Prostate gland (tissue), 2 donors: Measurements from ENCODE around the gene ACKR3. TPM values are rescaled to one million over a fixed set of nuclear protein-coding genes. Genes with fewer than 3 reads are reported as not detected.

Source experiments
- DNase-seq: peaks from one replicate; pipeline ENCODE4 v3.0.0-alpha.2; 2019; ENCODE audit warnings: low spot score
- H3K27ac ChIP-seq, 2 donors: fragments of 200-600 bp; sonication (generic); 2 replicates each; pipeline ENCODE4 v1.5.1; 2017 to 2019
- H3K27me3 ChIP-seq: fragments of 200-600 bp; sonication (generic); replicated peaks from 2 replicates; pipeline ENCODE4 v1.5.1; 2019; ENCODE audit not compliant: insufficient read depth
- H3K36me3 ChIP-seq, 2 donors: fragments of 200-600 bp; sonication (generic); 1 replicate in 1 of 2; 2 replicates in 1 of 2; pipeline versions ENCODE4 v1.5.1 to v1.8.1; 2017 to 2019
- H3K4me1 ChIP-seq: fragments of 200-600 bp; sonication (generic); replicated peaks from 2 replicates; pipeline ENCODE4 v1.5.1; 2019
- H3K4me3 ChIP-seq, 2 donors: fragments of 200-600 bp; sonication (generic); 2 replicates each; pipeline ENCODE4 v1.5.1; 2017 to 2019
- H3K9me3 ChIP-seq: fragments of 200-600 bp; sonication (generic); 2 replicates; pipeline ENCODE4 v1.5.1; 2017
- POLR2A ChIP-seq: fragments of 450-650 bp; IDR thresholded peaks from one replicate; pipeline ENCODE4 v1.6.1; 2016; ENCODE audit warnings: antibody characterized with exemption, mild to moderate bottlenecking
- POLR2AphosphoS5 ChIP-seq: sonication (generic); formaldehyde crosslinking; IDR thresholded peaks from one replicate; pipeline ENCODE4 v1.6.1; 2017; ENCODE audit warnings: antibody characterized with exemption
- WGBS: methylation state at CpG from one replicate; pipeline ENCODE4 v1.1.5; 2018; 5-methylcytosine and 5-hydroxymethylcytosine counted together
- intact Hi-C: fragments of 100-400 bp; cut with DNase I; formaldehyde crosslinking; loops from one replicate; pipeline ENCODE4 v1.14.2; 2022
- total RNA-seq, 2 donors: library from RNA; depleted of rRNA; stranded (reverse); fragments of >200 nt; gene quantifications; one replicate each; pipeline ENCODE4 v1.1.0, GENCODE V29; 2016
- TF ChIP-seq, protein P1 (sequence below), 4 experiments: fragments of 200-600 bp in 2 of 4; fragments of 450-650 bp in 2 of 4; sonication (generic) in 2 of 4; IDR thresholded peaks; 1 replicate in 3 of 4; 2 replicates in 1 of 4; pipeline ENCODE4 v1.5.1; 2016 to 2019; ENCODE audit warnings: antibody characterized with exemption in 4 of 4, mild to moderate bottlenecking in 2 of 4, moderate library complexity in 2 of 4

The ACKR3 gene
- total RNA-seq, 2 donors from 2014 or later: 2.1 to 19.2 TPM

DNA sequence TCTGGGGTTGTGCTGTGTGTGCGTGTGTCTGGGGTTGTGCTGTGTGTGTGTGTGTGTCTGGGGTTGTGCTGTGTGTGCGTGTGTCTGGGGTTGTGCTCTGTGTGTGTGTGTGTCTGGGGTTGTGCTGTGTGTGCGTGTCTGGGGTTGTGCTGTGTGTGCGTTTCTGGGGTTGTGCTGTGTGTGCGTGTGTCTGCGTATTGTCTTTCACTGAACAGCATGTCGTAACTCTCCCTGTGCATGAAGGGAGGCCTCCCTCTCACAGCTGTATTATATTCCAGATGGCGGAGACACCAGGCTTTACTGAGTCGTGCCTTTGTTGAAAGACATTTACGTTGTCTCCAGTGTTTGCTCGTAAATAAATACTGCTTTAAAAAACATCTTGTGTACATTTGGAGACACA is 5.9 kb downstream of the ACKR3 start:
- intact Hi-C loops: loop anchor here (5.0 to 10.0 kb wide), 2 partner anchors 67 to 169 kb away; no protein-coding TSS in a partner anchor
- DNase-seq: no peak

DNA sequence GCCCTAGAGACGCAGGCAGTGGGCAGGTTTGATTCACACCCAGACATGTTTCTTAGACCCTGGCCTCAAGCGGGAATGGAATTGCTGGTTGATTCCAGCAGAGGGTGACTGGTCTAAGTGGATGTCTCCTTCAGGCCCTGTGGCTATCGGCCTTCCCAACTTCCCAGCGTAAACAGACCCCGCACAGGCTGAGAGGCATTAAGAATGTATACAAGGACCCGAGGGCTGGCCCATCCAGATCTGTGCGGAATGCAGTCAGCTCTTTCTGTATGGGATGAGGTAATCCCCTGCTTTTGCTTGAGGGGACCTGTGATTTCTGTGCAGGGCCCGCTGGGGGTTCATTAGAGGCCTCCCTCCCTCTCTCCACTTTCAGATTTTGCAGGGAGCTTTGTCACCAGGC is 6.5 kb downstream of the ACKR3 start:
- H3K4me3 ChIP-seq: no peak overlapping the region
- no peaks in the 10 kb centered on the region for H3K36me3 ChIP-seq
- H3K27me3 ChIP-seq: no peaks in the 10 kb centered on the region
- WGBS: 89% methylated on average over 8 of the region's 8 CpGs
- H3K4me1 ChIP-seq: no peaks in the 10 kb centered on the region
- intact Hi-C loops: loop anchor here (5.0 to 10.0 kb wide), 2 partner anchors 66 to 169 kb away; no protein-coding TSS in a partner anchor
- no peak overlapping the region for H3K27ac ChIP-seq
- TF ChIP-seq POLR2A: no peak
- no peak for TF ChIP-seq POLR2AphosphoS5
- TF ChIP-seq, protein P1, sequence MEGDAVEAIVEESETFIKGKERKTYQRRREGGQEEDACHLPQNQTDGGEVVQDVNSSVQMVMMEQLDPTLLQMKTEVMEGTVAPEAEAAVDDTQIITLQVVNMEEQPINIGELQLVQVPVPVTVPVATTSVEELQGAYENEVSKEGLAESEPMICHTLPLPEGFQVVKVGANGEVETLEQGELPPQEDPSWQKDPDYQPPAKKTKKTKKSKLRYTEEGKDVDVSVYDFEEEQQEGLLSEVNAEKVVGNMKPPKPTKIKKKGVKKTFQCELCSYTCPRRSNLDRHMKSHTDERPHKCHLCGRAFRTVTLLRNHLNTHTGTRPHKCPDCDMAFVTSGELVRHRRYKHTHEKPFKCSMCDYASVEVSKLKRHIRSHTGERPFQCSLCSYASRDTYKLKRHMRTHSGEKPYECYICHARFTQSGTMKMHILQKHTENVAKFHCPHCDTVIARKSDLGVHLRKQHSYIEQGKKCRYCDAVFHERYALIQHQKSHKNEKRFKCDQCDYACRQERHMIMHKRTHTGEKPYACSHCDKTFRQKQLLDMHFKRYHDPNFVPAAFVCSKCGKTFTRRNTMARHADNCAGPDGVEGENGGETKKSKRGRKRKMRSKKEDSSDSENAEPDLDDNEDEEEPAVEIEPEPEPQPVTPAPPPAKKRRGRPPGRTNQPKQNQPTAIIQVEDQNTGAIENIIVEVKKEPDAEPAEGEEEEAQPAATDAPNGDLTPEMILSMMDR (IDR thresholded peaks at IDR 0.05): no peak
- no peak for DNase-seq
- no peaks in the 10 kb centered on the region for H3K9me3 ChIP-seq

More for the DNA sequence above, 5.9 kb downstream of the ACKR3 start:
- H3K4me3 ChIP-seq: no peak overlapping the region
- TF ChIP-seq POLR2AphosphoS5 (no peak), POLR2A (no peak)
- TF ChIP-seq, protein P1 (IDR thresholded peaks at IDR 0.05): no peak
- H3K36me3 ChIP-seq: no peaks in the 10 kb centered on the region
- H3K27me3 ChIP-seq: no peaks in the 10 kb centered on the region
- no peaks in the 10 kb centered on the region for H3K9me3 ChIP-seq
- no peak overlapping the region for H3K27ac ChIP-seq
- WGBS: 72% methylated on average over 11 of the region's 11 CpGs
- no peaks in the 10 kb centered on the region for H3K4me1 ChIP-seq

GRCh38 chr2:236576953-236577352 is 7.3 kb downstream of the ACKR3 start:
- no peaks in the 10 kb centered on the region for H3K9me3 ChIP-seq
- H3K36me3 ChIP-seq: no peaks in the 10 kb centered on the region
- H3K27ac ChIP-seq: no peak overlapping the region
- no peaks in the 10 kb centered on the region for H3K4me1 ChIP-seq
- no peaks in the 10 kb centered on the region for H3K27me3 ChIP-seq
- intact Hi-C loops: loop anchor here (5.0 to 10.0 kb wide), 2 partner anchors 65 to 168 kb away; no protein-coding TSS in a partner anchor
- WGBS: 93% methylated on average over 11 of the region's 11 CpGs
- no peak overlapping the region for H3K4me3 ChIP-seq
- TF ChIP-seq POLR2A: no peak
- TF ChIP-seq, protein P1 (IDR thresholded peaks at IDR 0.05): no peak
- no peak for TF ChIP-seq POLR2AphosphoS5
- DNase-seq: no peak

DNA sequence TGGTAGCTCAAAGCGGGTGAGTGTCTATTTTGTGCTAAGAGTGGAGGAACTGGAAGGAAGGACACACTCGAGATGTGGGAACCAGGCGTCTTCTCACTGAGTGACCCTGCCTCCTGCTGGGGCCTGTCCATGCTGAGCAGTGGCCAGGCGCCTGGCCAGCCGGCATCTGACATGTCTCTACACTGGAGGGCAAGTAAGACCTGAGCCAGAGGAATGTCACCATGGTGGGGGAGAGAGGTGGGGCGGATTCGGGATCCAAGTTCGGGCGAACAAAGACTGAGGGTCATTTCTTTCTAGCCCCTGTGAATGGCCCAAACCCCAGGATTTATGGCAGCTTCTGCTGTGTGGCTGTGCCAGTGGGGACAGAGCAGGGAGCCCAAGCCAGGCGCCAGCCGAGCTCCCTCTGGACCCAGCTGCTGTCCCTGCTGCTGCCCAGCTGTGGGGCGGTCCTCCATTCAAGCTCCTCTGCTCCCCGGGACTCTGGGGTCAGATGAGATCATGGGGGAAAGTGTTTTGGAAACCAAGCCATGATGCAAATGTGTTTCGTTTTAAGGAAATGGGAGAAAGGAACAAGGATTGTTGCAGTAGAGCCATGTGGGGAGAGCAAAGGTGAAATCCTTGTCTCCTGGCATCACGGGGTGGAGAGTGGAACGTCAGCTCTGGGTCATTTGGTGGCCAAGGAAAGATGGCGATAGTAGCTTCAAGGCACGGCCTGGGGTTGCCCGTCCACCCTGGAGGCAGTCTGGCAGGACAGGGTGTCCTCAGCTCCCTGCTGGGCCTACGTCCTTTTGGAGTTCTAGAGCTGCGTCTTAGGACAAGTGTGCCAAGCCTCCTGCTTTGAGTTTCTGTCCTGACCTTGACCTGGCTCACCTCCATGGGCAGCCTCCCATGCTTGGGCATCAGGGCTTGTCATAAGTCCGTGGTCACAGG is 8.1 kb downstream of the ACKR3 start:
- WGBS: 94% methylated on average over 22 of the region's 22 CpGs
- H3K27me3 ChIP-seq: no peaks in the 10 kb centered on the region
- no peaks in the 10 kb centered on the region for H3K9me3 ChIP-seq
- no peak overlapping the region for H3K4me3 ChIP-seq
- DNase-seq: no peak
- intact Hi-C loops: loop anchor here (5.0 to 10.0 kb wide), 2 partner anchors 65 to 167 kb away; no protein-coding TSS in a partner anchor
- no peak overlapping the region for H3K27ac ChIP-seq
- no peaks in the 10 kb centered on the region for H3K4me1 ChIP-seq
- TF ChIP-seq POLR2A (no peak), POLR2AphosphoS5 (no peak)
- TF ChIP-seq, protein P1 (IDR thresholded peaks at IDR 0.05): no peak
- H3K36me3 ChIP-seq: no peaks in the 10 kb centered on the region
